CD4-positive, alpha-beta T cell (primary cell): ENCODE results near the gene PUS7. TPM values are rescaled to one million over a fixed set of nuclear protein-coding genes. Genes with fewer than 3 reads are reported as not detected.

ENCODE experiments used
- ATAC-seq: fragments of 200-7000 bp; cut with Tn5 transposase; one replicate; pipeline ENCODE4 v1.10.0; 2022; ENCODE audit warnings: mild to moderate bottlenecking; ENCODE audit not compliant: poor library complexity
- CTCF ChIA-PET: fragments of 350-600 bp; sonication (Branson Sonifier 250); formaldehyde crosslinking; loops from one replicate; lab custom pipeline; 2021; ENCODE audit warnings: antibody characterized with exemption, inconsistent platforms; lab: Charles Lee
- POLR2A ChIA-PET: fragments of 350-600 bp; sonication (Branson Sonifier 250); formaldehyde crosslinking; loops from one replicate; lab custom pipeline; 2021; ENCODE audit warnings: antibody characterized with exemption, inconsistent platforms; lab: Charles Lee
- DNase-seq, 14 experiments: peaks; one replicate each; pipeline ENCODE4 v3.0.0-alpha.2; 2013 to 2020; ENCODE audit warnings: mixed read lengths in 2 of 14
- H3K27ac ChIP-seq, 2 donors: one replicate each; pipeline versions ENCODE4 v1.5.1 to v1.7.0; 2013; ENCODE audit warnings: low read length in 2 of 2, low read depth in 1 of 2, mild to moderate bottlenecking in 1 of 2
- H3K27me3 ChIP-seq, 2 experiments: 1 replicate in 1 of 2; 2 replicates in 1 of 2; pipeline versions ENCODE4 v1.6.1 to v1.7.0; 2013; ENCODE audit warnings: low read length in 2 of 2, control low read depth in 1 of 2, mild to moderate bottlenecking in 1 of 2, moderate library complexity in 1 of 2; ENCODE audit not compliant: insufficient read depth in 2 of 2, control insufficient read depth in 1 of 2
- H3K36me3 ChIP-seq: one replicate; pipeline ENCODE4 v1.6.1; 2013; ENCODE audit warnings: low read length, control low read depth; ENCODE audit not compliant: insufficient read depth
- H3K4me1 ChIP-seq: one replicate; pipeline ENCODE4 v1.6.1; 2013; ENCODE audit warnings: low read length, control low read depth; ENCODE audit not compliant: insufficient read depth
- H3K4me3 ChIP-seq: one replicate; pipeline ENCODE4 v1.5.1; 2013; ENCODE audit warnings: mild to moderate bottlenecking, low read length, moderate library complexity
- H3K9me3 ChIP-seq, 2 experiments: 1 replicate in 1 of 2; 2 replicates in 1 of 2; pipeline versions ENCODE4 v1.6.1 to v1.7.0; 2013; ENCODE audit warnings: low read length in 2 of 2, mild to moderate bottlenecking in 2 of 2, control low read depth in 1 of 2, moderate library complexity in 1 of 2; ENCODE audit not compliant: control insufficient read depth in 1 of 2, insufficient read depth in 1 of 2
- H3K27ac Mint-ChIP-seq: one replicate; pipeline ENCODE4 v1.8.0; 2020; ENCODE audit warnings: mixed read lengths
- H3K27me3 Mint-ChIP-seq: one replicate; pipeline ENCODE4 v1.8.0; 2021; ENCODE audit warnings: mixed read lengths
- H3K36me3 Mint-ChIP-seq: one replicate; pipeline ENCODE4 v1.8.0; 2021; ENCODE audit warnings: low read depth, mixed read lengths
- H3K4me1 Mint-ChIP-seq: one replicate; pipeline ENCODE4 v1.8.0; 2021; ENCODE audit warnings: low read depth, mixed read lengths
- H3K4me3 Mint-ChIP-seq: one replicate; pipeline ENCODE4 v1.8.0; 2020; ENCODE audit warnings: mild to moderate bottlenecking, mixed read lengths
- H3K9me3 Mint-ChIP-seq: one replicate; pipeline ENCODE4 v1.8.0; 2020; ENCODE audit warnings: mixed read lengths
- CTCF ChIP-seq: fragments of 200-600 bp; IDR thresholded peaks from one replicate; pipeline ENCODE4 v1.8.0; 2022; ENCODE audit warnings: antibody characterized with exemption, mild to moderate bottlenecking
- intact Hi-C, 2 experiments: fragments of 100-400 bp; cut with DNase I in 1 of 2; cut with micrococcal nuclease in 1 of 2; formaldehyde crosslinking; loops; one replicate each; pipeline versions ENCODE4 v1.15.1 to v1.9.0; 2023 to 2025; cut with DNase I, micrococcal nuclease
- total RNA-seq, 174 experiments: library from RNA in 2 of 174; stranded (reverse) in 2 of 174; gene quantifications; one replicate each; pipeline ENCODE4 v1.2.3 and lab custom pipeline; 2021 to 2026

The PUS7 gene
- total RNA-seq, 2 experiments from 2014 or later: 2.7 TPM

GRCh38 chr7:105461518-105461917 is 60.6 kb downstream of the PUS7 start:
- no peaks in the 10 kb centered on the region for H3K9me3 Mint-ChIP-seq
- no peak for DNase-seq
- Histone ChIP-seq H3K9me3 (no peaks in the 10 kb centered on the region), H3K36me3 (peaks cover 5% of the 10 kb centered on the region), H3K27me3 (no peaks in the 10 kb centered on the region), H3K4me1 (no peaks in the 10 kb centered on the region), H3K27ac (no peak overlapping the region), H3K4me3 (no peak overlapping the region)
- no peaks in the 10 kb centered on the region for H3K27me3 Mint-ChIP-seq
- peaks cover 11% of the 10 kb centered on the region for H3K36me3 Mint-ChIP-seq
- no peak for TF ChIP-seq CTCF
- H3K27ac Mint-ChIP-seq: no peak overlapping the region
- H3K4me1 Mint-ChIP-seq: no peaks in the 10 kb centered on the region
- intact Hi-C loops: no loop called here
- CTCF ChIA-PET: no interaction called here
- POLR2A ChIA-PET: no interaction called here
- no peak for ATAC-seq
- no peak overlapping the region for H3K4me3 Mint-ChIP-seq

- Mint-ChIP-seq H3K4me1 (peaks cover 10% of the 10 kb centered on the region), H3K27me3 (no peaks in the 10 kb centered on the region), H3K4me3 (no peak overlapping the region), H3K27ac (no peak overlapping the region), H3K9me3 (no peaks in the 10 kb centered on the region), H3K36me3 (peaks cover 11% of the 10 kb centered on the region)
- ATAC-seq: no peak
- peaks cover 5% of the 10 kb centered on the region for H3K36me3 ChIP-seq
- H3K27ac ChIP-seq: no peak overlapping the region
- H3K4me3 ChIP-seq: no peak overlapping the region
- no peaks in the 10 kb centered on the region for H3K9me3 ChIP-seq
- POLR2A ChIA-PET: interaction anchor here (0.6 kb wide), 1 partner anchor 483 kb away, joined by 3 read pairs; no protein-coding TSS in a partner anchor
- intact Hi-C loops: no loop called here
- DNase-seq: no peak
- CTCF ChIA-PET: interaction anchor here (0.7 kb wide), 1 partner anchor 9 kb away, joined by 3 read pairs; no protein-coding TSS in a partner anchor
- no peak for TF ChIP-seq CTCF
- H3K4me1 ChIP-seq: peaks cover 2% of the 10 kb centered on the region
- no peaks in the 10 kb centered on the region for H3K27me3 ChIP-seq
Observed at GRCh38 chr7:105457619-105458225, 64.3 kb downstream of the PUS7 start.

- Mint-ChIP-seq H3K27ac (no peak overlapping the region), H3K4me1 (peaks cover 16% of the 10 kb centered on the region), H3K27me3 (no peaks in the 10 kb centered on the region), H3K4me3 (no peak overlapping the region), H3K36me3 (peaks cover 11% of the 10 kb centered on the region), H3K9me3 (no peaks in the 10 kb centered on the region)
- Histone ChIP-seq H3K9me3 (no peaks in the 10 kb centered on the region), H3K36me3 (peaks cover 5% of the 10 kb centered on the region), H3K27ac (no peak overlapping the region), H3K27me3 (no peaks in the 10 kb centered on the region), H3K4me3 (no peak overlapping the region), H3K4me1 (peaks cover 2% of the 10 kb centered on the region)
- ATAC-seq: no peak
- ChIA-PET POLR2A (no interaction called here), CTCF (no interaction called here)
- no peak for TF ChIP-seq CTCF
- intact Hi-C loops: no loop called here
- DNase-seq: no peak
Observed at GRCh38 chr7:105454921-105455320, 67.2 kb downstream of the PUS7 start.
